HepG2 (cell line): ENCODE data around the gene MIB2. TPM values are rescaled to one million over a fixed set of nuclear protein-coding genes. Genes with fewer than 3 reads are reported as not detected.

Experiments
- CC2D1A ChIP-seq: sonication (generic); formaldehyde crosslinking; IDR thresholded peaks from 2 replicates; pipeline ENCODE4 v1.8.1; 2023; ENCODE audit warnings: mild to moderate bottlenecking, missing genetic modification reagents
- CREM ChIP-seq, 2 experiments: sonication (generic) in 1 of 2; formaldehyde crosslinking in 1 of 2; IDR thresholded peaks; 2 replicates each; pipeline versions ENCODE4 v1.4.0 to v1.6.1; 2016 to 2020; ENCODE audit warnings: antibody characterized with exemption in 1 of 2, mild to moderate bottlenecking in 1 of 2, missing genetic modification reagents in 1 of 2
- FLYWCH1 ChIP-seq: sonication (generic); formaldehyde crosslinking; IDR thresholded peaks from 2 replicates; pipeline ENCODE4 v1.8.1; 2023; ENCODE audit warnings: mild to moderate bottlenecking, missing genetic modification reagents
- MXI1 ChIP-seq: IDR thresholded peaks from 3 replicates; pipeline ENCODE4 v1.6.1; 2012; ENCODE audit warnings: low read depth, low read length, inconsistent platforms, borderline replicate concordance
- PPARG ChIP-seq: conservative IDR thresholded peaks from 2 replicates; pipeline ENCODE4 v1.6.1; 2016; ENCODE audit warnings: missing biosample characterization, missing genetic modification reagents
- ZNF326 ChIP-seq: sonication (generic); formaldehyde crosslinking; IDR thresholded peaks from 2 replicates; pipeline ENCODE4 v1.4.0; 2020; ENCODE audit warnings: missing genetic modification reagents, borderline replicate concordance
- polyA plus RNA-seq, 8 experiments: library from polyadenylated mRNA; depleted of rRNA in 3 of 8; stranded (reverse) in 7 of 8; unstranded in 1 of 8; fragments of >200 nt; fragmentation: Illumina TruSeq in 4 of 8; extraction: Trizol in 4 of 8; gene quantifications; 2 replicates each; pipeline versions ENCODE4 v1.2.1 to v1.2.3, GENCODE V29; 2011 to 2016; ENCODE audit warnings: low read depth in 4 of 8, missing spikeins in 1 of 8, mixed read lengths in 1 of 8; ENCODE audit not compliant: insufficient read depth in 1 of 8
- total RNA-seq, 5 experiments: library from RNA; depleted of rRNA; stranded (reverse); fragments of >200 nt; fragmentation: Illumina TruSeq; extraction: Trizol; gene quantifications; 2 replicates each; pipeline ENCODE4 v1.2.3, GENCODE V29; 2016; ENCODE audit warnings: low read depth in 1 of 5
- TF ChIP-seq, protein P1 (sequence below): sonication (generic); formaldehyde crosslinking; conservative IDR thresholded peaks from 2 replicates; pipeline ENCODE4 v1.4.0; 2020; ENCODE audit warnings: missing genetic modification reagents
- TF ChIP-seq, protein P2 (sequence below): sonication (generic); formaldehyde crosslinking; IDR thresholded peaks from 2 replicates; pipeline ENCODE4 v1.8.1; 2022; ENCODE audit warnings: low read depth, mild to moderate bottlenecking, missing genetic modification reagents

Gene MIB2
- total and polyA plus RNA-seq, 2 of the 13 experiments (the other 11 are each of a cell fraction or from before 2014, with no cell fraction given), result 19.9 to 30.4 TPM

DNA sequence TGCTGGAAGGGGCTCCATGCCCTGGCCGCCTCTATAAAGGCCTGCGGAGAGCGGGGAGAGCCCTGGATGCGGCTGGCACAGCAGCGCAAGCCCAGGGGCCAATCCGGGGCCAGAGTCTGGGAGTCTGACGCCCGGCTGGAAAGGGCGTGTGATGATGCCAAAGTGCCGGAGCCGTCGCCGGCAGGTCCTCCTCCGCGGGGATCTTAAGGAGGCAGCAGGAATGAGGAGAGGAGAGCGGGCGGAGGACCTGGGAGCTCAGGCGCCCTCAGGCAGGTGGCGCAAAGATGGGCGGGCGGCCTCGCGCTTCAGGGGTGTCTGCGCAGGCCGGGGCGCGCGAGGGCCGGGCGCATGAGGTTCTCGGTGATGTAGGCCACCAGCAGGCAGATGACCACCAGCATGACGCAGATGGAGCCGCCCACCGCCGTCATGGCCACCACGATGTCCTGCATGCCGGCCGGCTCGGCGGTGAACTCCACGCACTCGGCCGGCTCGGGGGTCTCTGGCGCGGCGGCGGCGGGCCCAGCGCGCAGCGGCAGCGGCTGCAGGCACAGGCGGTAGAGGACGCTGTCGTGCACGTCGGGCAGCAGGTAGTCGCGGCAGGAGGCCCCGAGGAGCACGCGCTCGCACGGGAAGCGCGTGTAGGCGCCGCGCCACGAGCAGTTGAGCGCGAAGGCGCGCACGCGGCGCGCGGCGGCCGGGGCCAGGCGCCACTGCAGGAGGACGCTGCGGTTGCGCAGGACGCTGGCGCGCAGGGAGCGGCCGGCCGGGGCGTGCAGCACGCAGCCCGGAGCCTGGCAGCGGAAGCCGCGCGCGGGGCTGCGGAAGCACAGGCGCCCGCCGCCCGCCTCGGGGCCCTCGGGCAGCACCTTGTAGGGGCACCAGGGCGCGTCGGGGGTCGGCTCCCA is 16.0 kb upstream of the MIB2 start (continued):
- TF ChIP-seq, protein P1, sequence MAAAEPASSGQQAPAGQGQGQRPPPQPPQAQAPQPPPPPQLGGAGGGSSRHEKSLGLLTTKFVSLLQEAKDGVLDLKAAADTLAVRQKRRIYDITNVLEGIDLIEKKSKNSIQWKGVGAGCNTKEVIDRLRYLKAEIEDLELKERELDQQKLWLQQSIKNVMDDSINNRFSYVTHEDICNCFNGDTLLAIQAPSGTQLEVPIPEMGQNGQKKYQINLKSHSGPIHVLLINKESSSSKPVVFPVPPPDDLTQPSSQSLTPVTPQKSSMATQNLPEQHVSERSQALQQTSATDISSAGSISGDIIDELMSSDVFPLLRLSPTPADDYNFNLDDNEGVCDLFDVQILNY (CRISPR knock-in tag), result no peak
- TF ChIP-seq, protein P2, sequence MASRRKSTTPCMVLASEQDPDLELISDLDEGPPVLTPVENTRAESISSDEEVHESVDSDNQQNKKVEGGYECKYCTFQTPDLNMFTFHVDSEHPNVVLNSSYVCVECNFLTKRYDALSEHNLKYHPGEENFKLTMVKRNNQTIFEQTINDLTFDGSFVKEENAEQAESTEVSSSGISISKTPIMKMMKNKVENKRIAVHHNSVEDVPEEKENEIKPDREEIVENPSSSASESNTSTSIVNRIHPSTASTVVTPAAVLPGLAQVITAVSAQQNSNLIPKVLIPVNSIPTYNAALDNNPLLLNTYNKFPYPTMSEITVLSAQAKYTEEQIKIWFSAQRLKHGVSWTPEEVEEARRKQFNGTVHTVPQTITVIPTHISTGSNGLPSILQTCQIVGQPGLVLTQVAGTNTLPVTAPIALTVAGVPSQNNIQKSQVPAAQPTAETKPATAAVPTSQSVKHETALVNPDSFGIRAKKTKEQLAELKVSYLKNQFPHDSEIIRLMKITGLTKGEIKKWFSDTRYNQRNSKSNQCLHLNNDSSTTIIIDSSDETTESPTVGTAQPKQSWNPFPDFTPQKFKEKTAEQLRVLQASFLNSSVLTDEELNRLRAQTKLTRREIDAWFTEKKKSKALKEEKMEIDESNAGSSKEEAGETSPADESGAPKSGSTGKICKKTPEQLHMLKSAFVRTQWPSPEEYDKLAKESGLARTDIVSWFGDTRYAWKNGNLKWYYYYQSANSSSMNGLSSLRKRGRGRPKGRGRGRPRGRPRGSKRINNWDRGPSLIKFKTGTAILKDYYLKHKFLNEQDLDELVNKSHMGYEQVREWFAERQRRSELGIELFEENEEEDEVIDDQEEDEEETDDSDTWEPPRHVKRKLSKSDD (CRISPR knock-in tag), result peak; percentile 58; the same call in 1 of the 2 replicates
- no peak for TF ChIP-seq MXI1
- no peak for TF ChIP-seq ZNF326 (CRISPR knock-in tag)
- TF ChIP-seq FLYWCH1 (CRISPR knock-in tag), result no peak
- TF ChIP-seq CC2D1A (CRISPR knock-in tag), result no peak
- TF ChIP-seq CREM (IDR thresholded peaks at IDR 0.05), result no peak
- TF ChIP-seq CREM (CRISPR knock-in tag; IDR thresholded peaks at IDR 0.05), result no peak
- no peak for TF ChIP-seq PPARG
